Measurements from ENCODE around the gene SEMA4D. TPM values are rescaled to one million over a fixed set of nuclear protein-coding genes. Genes with fewer than 3 reads are reported as not detected.
"Not testable (repeated sequence)": the region's sequence is repeated elsewhere in the genome, so short reads cannot be mapped to it uniquely, and the experiment has no call there.

The SEMA4D gene
- total RNA-seq, 4 donors from 2014 or later, result 1.5 to 27.8 (median 11.6) TPM

DNA sequence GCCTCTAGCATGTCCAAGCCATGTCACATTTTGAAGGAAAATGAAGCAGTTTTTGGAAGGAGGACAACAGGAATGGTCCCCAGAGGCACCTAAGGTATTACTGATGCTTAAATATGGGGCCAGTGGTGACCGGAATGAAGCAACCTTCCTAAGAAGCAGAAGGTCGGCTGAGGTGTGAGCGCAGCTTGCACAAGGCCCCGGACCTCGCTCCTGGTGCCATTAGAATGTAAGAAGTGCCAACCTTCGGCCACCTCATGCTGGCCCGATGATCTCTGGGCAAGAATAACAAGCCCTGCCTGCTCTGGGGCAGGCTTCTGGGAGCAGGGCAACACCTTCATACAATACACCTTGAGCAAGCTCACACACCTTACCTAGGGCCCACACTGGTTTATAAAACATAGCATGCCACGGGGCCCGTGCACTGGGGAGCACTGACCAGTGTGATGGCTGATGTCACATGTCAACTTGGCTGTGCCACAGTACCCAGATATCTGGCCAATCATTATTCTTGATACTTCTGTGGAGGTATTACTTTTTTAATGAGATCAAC lies 21.9 kb downstream of the SEMA4D start:
- Histone ChIP-seq H3K27me3 (no peaks in the 10 kb centered on the region), H3K36me3 (no peaks in the 10 kb centered on the region), H3K4me3 (no peak overlapping the region), H3K9me3 (no peaks in the 10 kb centered on the region), H3K4me1 (no peaks in the 10 kb centered on the region), H3K27ac (no peak overlapping the region)
- intact Hi-C loops (cut with DNase I; ENCODE audit: low total_unique reads), result no loop called here
- no peak for DNase-seq
- TF ChIP-seq POLR2A (IDR thresholded peaks at IDR 0.05), result no peak
- TF ChIP-seq, protein P1, sequence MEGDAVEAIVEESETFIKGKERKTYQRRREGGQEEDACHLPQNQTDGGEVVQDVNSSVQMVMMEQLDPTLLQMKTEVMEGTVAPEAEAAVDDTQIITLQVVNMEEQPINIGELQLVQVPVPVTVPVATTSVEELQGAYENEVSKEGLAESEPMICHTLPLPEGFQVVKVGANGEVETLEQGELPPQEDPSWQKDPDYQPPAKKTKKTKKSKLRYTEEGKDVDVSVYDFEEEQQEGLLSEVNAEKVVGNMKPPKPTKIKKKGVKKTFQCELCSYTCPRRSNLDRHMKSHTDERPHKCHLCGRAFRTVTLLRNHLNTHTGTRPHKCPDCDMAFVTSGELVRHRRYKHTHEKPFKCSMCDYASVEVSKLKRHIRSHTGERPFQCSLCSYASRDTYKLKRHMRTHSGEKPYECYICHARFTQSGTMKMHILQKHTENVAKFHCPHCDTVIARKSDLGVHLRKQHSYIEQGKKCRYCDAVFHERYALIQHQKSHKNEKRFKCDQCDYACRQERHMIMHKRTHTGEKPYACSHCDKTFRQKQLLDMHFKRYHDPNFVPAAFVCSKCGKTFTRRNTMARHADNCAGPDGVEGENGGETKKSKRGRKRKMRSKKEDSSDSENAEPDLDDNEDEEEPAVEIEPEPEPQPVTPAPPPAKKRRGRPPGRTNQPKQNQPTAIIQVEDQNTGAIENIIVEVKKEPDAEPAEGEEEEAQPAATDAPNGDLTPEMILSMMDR (IDR thresholded peaks at IDR 0.05), result no peak

DNA sequence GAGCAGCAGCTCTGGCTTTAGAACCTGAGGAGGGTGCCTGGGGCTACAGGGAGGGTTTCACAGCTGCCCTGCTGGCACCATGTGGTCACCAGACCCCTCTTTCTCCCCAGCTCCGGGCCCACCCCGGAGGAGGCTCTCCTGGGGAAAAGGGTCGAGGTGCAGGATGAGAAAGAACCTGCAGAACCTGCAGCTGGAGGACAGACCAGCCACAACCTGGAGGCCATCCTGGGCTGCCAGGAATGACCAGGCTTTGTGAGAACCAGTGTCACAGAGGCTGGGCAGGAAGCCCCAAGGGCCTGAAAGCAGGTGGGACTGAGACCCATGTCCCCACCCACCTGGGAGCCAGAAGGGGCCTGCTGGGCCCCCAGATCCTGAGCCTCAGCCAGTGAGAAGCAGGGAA lies 23.0 kb downstream of the SEMA4D start:
- H3K4me3 ChIP-seq, result no peak overlapping the region
- intact Hi-C loops (cut with DNase I; ENCODE audit: low total_unique reads), result no loop called here
- H3K4me1 ChIP-seq, result no peaks in the 10 kb centered on the region
- no peaks in the 10 kb centered on the region for H3K36me3 ChIP-seq
- no peaks in the 10 kb centered on the region for H3K27me3 ChIP-seq
- no peaks in the 10 kb centered on the region for H3K9me3 ChIP-seq
- no peak overlapping the region for H3K27ac ChIP-seq
- TF ChIP-seq, protein P1 (IDR thresholded peaks at IDR 0.05), result no peak
- TF ChIP-seq POLR2A (IDR thresholded peaks at IDR 0.05), result no peak
- DNase-seq, result no peak

DNA sequence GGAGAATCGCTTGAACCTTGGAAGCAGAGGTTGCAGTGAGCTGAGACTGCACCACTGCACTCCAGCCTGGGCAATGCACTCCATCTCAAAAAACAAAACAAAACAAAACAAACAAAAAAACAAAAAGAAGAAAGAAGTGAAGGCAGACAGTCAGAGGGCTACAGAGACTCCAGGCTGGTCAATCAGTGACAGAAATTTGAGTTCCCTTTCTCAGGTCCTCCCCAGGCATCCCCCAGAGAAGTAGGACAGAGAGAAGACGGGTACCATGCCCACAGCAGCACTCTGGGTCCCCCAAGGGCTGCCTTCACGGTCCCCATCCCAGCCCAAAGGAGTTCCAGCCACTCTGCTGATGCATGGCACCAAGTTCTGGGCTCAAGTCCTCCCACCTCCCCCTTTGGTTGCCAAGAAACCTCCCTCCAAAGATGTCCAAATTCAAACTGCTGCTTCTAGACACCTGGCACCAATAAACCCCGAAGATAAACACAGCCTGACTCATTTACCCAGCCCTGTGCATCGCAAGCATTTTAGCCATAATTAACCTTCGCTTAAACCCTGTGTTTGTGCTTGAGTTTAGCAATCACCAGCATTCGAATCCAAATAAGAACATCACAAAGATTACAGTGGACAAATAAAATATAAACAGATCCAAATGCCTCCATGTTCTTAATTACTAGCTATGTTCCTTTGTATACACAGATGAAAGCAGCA lies 24.0 kb downstream of the SEMA4D start:
- Histone ChIP-seq H3K36me3 (no peaks in the 10 kb centered on the region), H3K27ac (no peak overlapping the region), H3K4me1 (no peaks in the 10 kb centered on the region), H3K4me3 (no peak overlapping the region), H3K27me3 (no peaks in the 10 kb centered on the region), H3K9me3 (no peaks in the 10 kb centered on the region)
- TF ChIP-seq, protein P1 (IDR thresholded peaks at IDR 0.05), result no peak
- TF ChIP-seq POLR2A (IDR thresholded peaks at IDR 0.05), result no peak
- intact Hi-C loops (cut with DNase I; ENCODE audit: low total_unique reads), result no loop called here
- DNase-seq, result no peak

DNA sequence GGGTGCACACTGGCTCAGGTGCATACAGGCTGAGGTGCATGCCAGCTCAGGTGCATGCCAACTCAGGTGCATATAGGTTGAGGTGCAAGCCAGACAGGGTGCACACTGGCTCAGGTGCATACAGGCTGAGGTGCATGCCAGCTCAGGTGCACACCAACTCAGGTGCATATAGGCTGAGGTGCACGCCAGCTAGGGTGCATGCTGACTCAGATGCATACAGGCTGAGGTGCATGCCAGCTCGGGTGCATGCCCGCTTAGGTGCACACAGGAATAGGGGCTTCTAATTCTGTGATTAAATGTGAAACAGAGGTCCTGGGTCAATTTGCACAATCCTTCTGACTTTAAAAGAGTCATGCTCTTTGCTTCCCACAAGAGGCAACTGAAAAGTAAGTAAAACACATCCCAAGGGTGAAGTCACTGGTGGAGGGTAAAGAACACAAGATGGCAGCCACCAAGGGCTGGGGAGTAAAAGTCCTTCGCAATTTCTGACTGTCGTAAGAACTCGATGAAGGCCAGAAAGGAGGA lies 26.1 kb downstream of the SEMA4D start:
- H3K36me3 ChIP-seq; intact Hi-C loops (cut with DNase I; ENCODE audit: low total_unique reads); H3K27ac ChIP-seq; H3K9me3 ChIP-seq; DNase-seq; H3K4me1 ChIP-seq; H3K4me3 ChIP-seq; H3K27me3 ChIP-seq: not testable (repeated sequence)

DNA sequence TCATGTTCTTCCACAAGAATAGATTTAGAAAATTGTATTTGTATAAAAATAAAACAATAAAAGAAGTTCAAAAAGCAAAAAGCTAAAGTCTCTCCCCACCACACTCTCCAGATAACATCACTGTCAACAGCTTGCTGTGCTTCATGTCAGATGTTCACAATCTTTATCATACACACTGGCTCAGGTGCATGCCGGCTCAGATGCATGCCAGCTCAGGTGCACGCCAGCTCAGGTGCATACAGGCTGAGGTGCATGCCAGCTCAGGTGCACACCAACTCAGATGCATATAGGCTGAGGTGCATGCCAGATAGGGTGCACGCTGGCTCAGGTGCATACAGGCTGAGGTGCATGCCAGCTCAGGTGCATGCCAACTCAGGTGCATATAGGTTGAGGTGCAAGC lies 26.5 kb downstream of the SEMA4D start:
- intact Hi-C loops (cut with DNase I; ENCODE audit: low total_unique reads), result no loop called here
- TF ChIP-seq, protein P1 (IDR thresholded peaks at IDR 0.05), result no peak
- no peak for TF ChIP-seq POLR2A (IDR thresholded peaks at IDR 0.05)
- Histone ChIP-seq H3K4me3 (no peak overlapping the region), H3K27me3 (no peaks in the 10 kb centered on the region), H3K27ac (no peak overlapping the region), H3K9me3 (no peaks in the 10 kb centered on the region), H3K36me3 (no peaks in the 10 kb centered on the region), H3K4me1 (no peaks in the 10 kb centered on the region)
- DNase-seq, result no peak

Data from uterus (tissue), 4 donors.